ENCODE measurements around the gene GNPTAB. TPM values are rescaled to one million over a fixed set of nuclear protein-coding genes. Genes with fewer than 3 reads are reported as not detected.
A peak's percentile ranks its signal among the peaks of the same experiment; 100 is the strongest.

GNPTAB gene
- total and polyA plus RNA-seq, 2 of the 13 experiments (the other 11 are each of a cell fraction or from before 2014, with no cell fraction given) = 13.6 to 19.4 TPM

GRCh38 chr12:101696251-101697196 lies 134.2 kb downstream of the GNPTAB start (continued):
- TF ChIP-seq BHLHE40 (IDR thresholded peaks at IDR 0.05; ENCODE audit: low read length) (peak; percentile 78), ZNF83 (CRISPR knock-in tag; IDR thresholded peaks at IDR 0.05; ENCODE audit: borderline replicate concordance) (no peak), ZNF577 (CRISPR knock-in tag; IDR thresholded peaks at IDR 0.05; ENCODE audit: borderline replicate concordance, low read depth) (no peak), RXRB (CRISPR knock-in tag; IDR thresholded peaks at IDR 0.05; ENCODE audit: borderline replicate concordance) (peak; percentile 74), CCDC6 (CRISPR knock-in tag; IDR thresholded peaks at IDR 0.05) (peak; percentile 65; the same call in 1 of the 2 replicates), ZZZ3 (CRISPR knock-in tag; IDR thresholded peaks at IDR 0.05; ENCODE audit: borderline replicate concordance) (no peak), ZBTB25 (CRISPR knock-in tag; IDR thresholded peaks at IDR 0.05) (no peak), ZNF143 (CRISPR knock-in tag; IDR thresholded peaks at IDR 0.05) (no peak), ZNF580 (CRISPR knock-in tag; IDR thresholded peaks at IDR 0.05; ENCODE audit: borderline replicate concordance, low read depth) (peak; percentile 56; the same call in 1 of the 2 replicates), ZFP36L1 (CRISPR knock-in tag; IDR thresholded peaks at IDR 0.05) (peak; percentile 50; the same call in 1 of the 2 replicates), PRDM4 (CRISPR knock-in tag; IDR thresholded peaks at IDR 0.05; ENCODE audit: borderline replicate concordance) (no peak), SP4 (CRISPR knock-in tag; IDR thresholded peaks at IDR 0.05) (no peak; the same call in 1 of the 2 replicates), KLF9 (CRISPR knock-in tag; IDR thresholded peaks at IDR 0.05; ENCODE audit: low read depth) (no peak), ZNF354B (CRISPR knock-in tag; IDR thresholded peaks at IDR 0.05) (no peak), TFAP4 (IDR thresholded peaks at IDR 0.05; ENCODE audit: borderline replicate concordance, low read depth) (peak; percentile 72; the same call in 1 of the 2 replicates), ATF7 (IDR thresholded peaks at IDR 0.05) (no peak), ATF7 (CRISPR knock-in tag; IDR thresholded peaks at IDR 0.05) (no peak), ZNF615 (CRISPR knock-in tag; IDR thresholded peaks at IDR 0.05; ENCODE audit: borderline replicate concordance) (no peak), CHD4 (IDR thresholded peaks at IDR 0.05; ENCODE audit: borderline replicate concordance, low read length) (0 out of 2 replicates have a peak, but pooled peaks have one; percentile 8), ZNF7 (CRISPR knock-in tag; IDR thresholded peaks at IDR 0.05) (no peak), ZNF501 (CRISPR knock-in tag; IDR thresholded peaks at IDR 0.05) (peak; percentile 51; the same call in 1 of the 2 replicates), STAG1 (CRISPR knock-in tag; IDR thresholded peaks at IDR 0.05) (peak; percentile 6; the same call in 1 of the 2 replicates), TCF12 (IDR thresholded peaks at IDR 0.05) (no peak), TCF12 (CRISPR knock-in tag; IDR thresholded peaks at IDR 0.05) (no peak), ZMAT3 (CRISPR knock-in tag; conservative IDR thresholded peaks at IDR 0.05) (0 out of 2 replicates have a peak, but pooled peaks have one; percentile 52)
